ENCODE data around the gene SPATA13.

Gene SPATA13

GRCh38 chr13:24167666-24168391, 7.3 kb downstream of the SPATA13 start:
- DNase-seq (ENCODE audit: low spot score), result no peak

- DNase-seq (ENCODE audit: low spot score), result no peak
Observed at GRCh38 chr13:24168392-24168750, 7.9 kb downstream of the SPATA13 start.

- no peak for DNase-seq (ENCODE audit: low spot score)
Observed at GRCh38 chr13:24168979-24169378, 8.5 kb downstream of the SPATA13 start.

GRCh38 chr13:24172071-24172470, 11.6 kb downstream of the SPATA13 start:
- DNase-seq (ENCODE audit: low spot score), result no peak

- DNase-seq (ENCODE audit: low spot score), result no peak
Observed at GRCh38 chr13:24173795-24174194, 13.3 kb downstream of the SPATA13 start.

GRCh38 chr13:24175847-24176246, 15.3 kb downstream of the SPATA13 start:
- DNase-seq (ENCODE audit: low spot score), result no peak

GRCh38 chr13:24176351-24177101, 16.0 kb downstream of the SPATA13 start:
- no peak for DNase-seq (ENCODE audit: low spot score)

- no peak for DNase-seq (ENCODE audit: low spot score)
Observed at GRCh38 chr13:24178847-24179485, 18.4 kb downstream of the SPATA13 start.

- DNase-seq (ENCODE audit: low spot score), result no peak
Observed at GRCh38 chr13:24179486-24179850, 18.9 kb downstream of the SPATA13 start.

- DNase-seq (ENCODE audit: low spot score), result no peak
Observed at GRCh38 chr13:24180750-24181377, 20.3 kb downstream of the SPATA13 start.

GRCh38 chr13:24181991-24182702, 21.6 kb downstream of the SPATA13 start:
- no peak for DNase-seq (ENCODE audit: low spot score)

GRCh38 chr13:24182703-24183081, 22.2 kb downstream of the SPATA13 start:
- DNase-seq (ENCODE audit: low spot score), result no peak

GRCh38 chr13:24183741-24184182, 23.2 kb downstream of the SPATA13 start:
- no peak for DNase-seq (ENCODE audit: low spot score)

GRCh38 chr13:24184265-24184841, 23.8 kb downstream of the SPATA13 start:
- no peak for DNase-seq (ENCODE audit: low spot score)

- DNase-seq (ENCODE audit: low spot score), result no peak
Observed at GRCh38 chr13:24184882-24185281, 24.4 kb downstream of the SPATA13 start.

- DNase-seq (ENCODE audit: low spot score), result no peak
Observed at GRCh38 chr13:24185591-24186232, 25.2 kb downstream of the SPATA13 start.

- DNase-seq (ENCODE audit: low spot score), result no peak
Observed at GRCh38 chr13:24187185-24187584, 26.7 kb downstream of the SPATA13 start.

GRCh38 chr13:24192057-24192810, 31.7 kb downstream of the SPATA13 start:
- DNase-seq (ENCODE audit: low spot score), result no peak

GRCh38 chr13:24192811-24193162, 32.3 kb downstream of the SPATA13 start:
- no peak for DNase-seq (ENCODE audit: low spot score)

GRCh38 chr13:24194447-24194846, 33.9 kb downstream of the SPATA13 start:
- DNase-seq (ENCODE audit: low spot score), result no peak

Measured in SK-N-DZ (cell line).